Measurements from ENCODE around the gene ZNF239. TPM values are rescaled to one million over a fixed set of nuclear protein-coding genes. Genes with fewer than 3 reads are reported as not detected.
A peak's percentile ranks its signal among the peaks of the same experiment; 100 is the strongest.

ZNF239 gene
- total RNA-seq, 1 donor from 2014 or later, result 2.1 TPM

GRCh38 chr10:43585981-43586729 lies 11.7 kb upstream of the ZNF239 start:
- Histone ChIP-seq H3K9me3 (no peaks in the 10 kb centered on the region), H3K4me3 (no peak overlapping the region), H3K36me3 (no peaks in the 10 kb centered on the region), H3K4me1 (no peaks in the 10 kb centered on the region), H3K27ac (no peak overlapping the region), H3K27me3 (ENCODE audit: low read depth) (no peaks in the 10 kb centered on the region)
- intact Hi-C loops (cut with DNase I), result no loop called here
- no peak for TF ChIP-seq CTCF (IDR thresholded peaks at IDR 0.05)
- peak; percentile 42 to 71 for ATAC-seq
- no peak for DNase-seq

GRCh38 chr10:43585046-43585445 lies 10.6 kb upstream of the ZNF239 start:
- intact Hi-C loops (cut with DNase I), result no loop called here
- DNase-seq (no peak), ATAC-seq (no peak)
- Histone ChIP-seq H3K4me3 (no peak overlapping the region), H3K9me3 (no peaks in the 10 kb centered on the region), H3K27ac (no peak overlapping the region), H3K4me1 (no peaks in the 10 kb centered on the region), H3K36me3 (no peaks in the 10 kb centered on the region), H3K27me3 (ENCODE audit: low read depth) (no peaks in the 10 kb centered on the region)
- no peak for TF ChIP-seq CTCF (IDR thresholded peaks at IDR 0.05)

GRCh38 chr10:43584051-43584450 lies 9.6 kb upstream of the ZNF239 start:
- no peak for DNase-seq
- Histone ChIP-seq H3K36me3 (no peaks in the 10 kb centered on the region), H3K27ac (no peak overlapping the region), H3K4me3 (no peak overlapping the region), H3K9me3 (no peaks in the 10 kb centered on the region), H3K27me3 (ENCODE audit: low read depth) (no peaks in the 10 kb centered on the region), H3K4me1 (no peaks in the 10 kb centered on the region)
- no peak for TF ChIP-seq CTCF (IDR thresholded peaks at IDR 0.05)
- intact Hi-C loops (cut with DNase I), result no loop called here
- ATAC-seq, result no peak

GRCh38 chr10:43576580-43576979 lies 2.2 kb upstream of the ZNF239 start:
- no peaks in the 10 kb centered on the region for H3K27me3 ChIP-seq (ENCODE audit: low read depth)
- H3K4me1 ChIP-seq, result peaks cover 7% of the 10 kb centered on the region
- no peak for TF ChIP-seq CTCF (IDR thresholded peaks at IDR 0.05)
- no peaks in the 10 kb centered on the region for H3K36me3 ChIP-seq
- ATAC-seq, result no peak
- no peak overlapping the region for H3K4me3 ChIP-seq
- intact Hi-C loops (cut with DNase I), result no loop called here
- no peak overlapping the region for H3K27ac ChIP-seq
- no peaks in the 10 kb centered on the region for H3K9me3 ChIP-seq
- DNase-seq, result no peak

GRCh38 chr10:43576062-43576461 lies 1.6 kb upstream of the ZNF239 start:
- H3K9me3 ChIP-seq, result no peaks in the 10 kb centered on the region
- intact Hi-C loops (cut with DNase I), result no loop called here
- H3K4me1 ChIP-seq, result peaks cover 7% of the 10 kb centered on the region
- DNase-seq (no peak), ATAC-seq (no peak)
- no peak overlapping the region for H3K27ac ChIP-seq
- H3K27me3 ChIP-seq (ENCODE audit: low read depth), result no peaks in the 10 kb centered on the region
- H3K36me3 ChIP-seq, result no peaks in the 10 kb centered on the region
- TF ChIP-seq CTCF (IDR thresholded peaks at IDR 0.05), result no peak
- no peak overlapping the region for H3K4me3 ChIP-seq

Measured in lower lobe of right lung (tissue), 2 donors.